Ishikawa (cell line): Measurements from ENCODE around the gene PARVB.

Experiments used
- CEBPB ChIP-seq: IDR thresholded peaks from 2 replicates; pipeline ENCODE4 v1.6.1; 2012
- EGR1 ChIP-seq: IDR thresholded peaks from 2 replicates; pipeline ENCODE4 v1.6.1; 2012
- EP300 ChIP-seq: IDR thresholded peaks from 2 replicates; pipeline ENCODE4 v1.6.1; 2012; ENCODE audit warnings: borderline replicate concordance
- RAD21 ChIP-seq: IDR thresholded peaks from 2 replicates; pipeline ENCODE4 v1.6.1; 2012; ENCODE audit warnings: low read depth
- TAF1 ChIP-seq: IDR thresholded peaks from 2 replicates; pipeline ENCODE4 v1.6.1; 2012; ENCODE audit warnings: low read depth, mild to moderate bottlenecking
- TCF12 ChIP-seq: IDR thresholded peaks from 2 replicates; pipeline ENCODE4 v1.6.1; 2012; ENCODE audit warnings: low read depth
- ZBTB7A ChIP-seq: IDR thresholded peaks from 2 replicates; pipeline ENCODE4 v1.6.1; 2012; ENCODE audit warnings: low read depth
- TF ChIP-seq, protein P1 (sequence below): IDR thresholded peaks from 2 replicates; pipeline ENCODE4 v1.6.1; 2012; ENCODE audit warnings: low read depth, mild to moderate bottlenecking

DNA sequence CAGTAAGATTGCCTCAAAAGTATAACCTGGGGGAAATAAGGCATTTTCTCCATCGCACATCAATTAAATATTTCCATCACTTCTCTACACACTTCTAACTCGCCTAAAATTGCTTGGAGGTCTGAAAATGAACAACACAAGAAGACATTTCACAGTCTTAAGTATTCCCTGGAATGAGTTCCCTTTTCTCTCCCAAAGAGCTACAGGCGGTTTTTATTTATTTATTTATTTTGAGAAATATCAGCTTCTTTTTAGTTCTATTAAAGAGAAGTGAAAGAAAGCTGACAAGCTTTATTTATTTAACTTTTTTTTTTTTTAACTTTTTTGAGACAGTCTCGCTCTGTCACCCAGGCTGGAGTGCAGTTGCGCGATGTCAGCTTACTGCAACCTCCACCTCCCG is 11.5 kb upstream of the PARVB start:
- TF ChIP-seq TAF1: no peak
- TF ChIP-seq, protein P1, sequence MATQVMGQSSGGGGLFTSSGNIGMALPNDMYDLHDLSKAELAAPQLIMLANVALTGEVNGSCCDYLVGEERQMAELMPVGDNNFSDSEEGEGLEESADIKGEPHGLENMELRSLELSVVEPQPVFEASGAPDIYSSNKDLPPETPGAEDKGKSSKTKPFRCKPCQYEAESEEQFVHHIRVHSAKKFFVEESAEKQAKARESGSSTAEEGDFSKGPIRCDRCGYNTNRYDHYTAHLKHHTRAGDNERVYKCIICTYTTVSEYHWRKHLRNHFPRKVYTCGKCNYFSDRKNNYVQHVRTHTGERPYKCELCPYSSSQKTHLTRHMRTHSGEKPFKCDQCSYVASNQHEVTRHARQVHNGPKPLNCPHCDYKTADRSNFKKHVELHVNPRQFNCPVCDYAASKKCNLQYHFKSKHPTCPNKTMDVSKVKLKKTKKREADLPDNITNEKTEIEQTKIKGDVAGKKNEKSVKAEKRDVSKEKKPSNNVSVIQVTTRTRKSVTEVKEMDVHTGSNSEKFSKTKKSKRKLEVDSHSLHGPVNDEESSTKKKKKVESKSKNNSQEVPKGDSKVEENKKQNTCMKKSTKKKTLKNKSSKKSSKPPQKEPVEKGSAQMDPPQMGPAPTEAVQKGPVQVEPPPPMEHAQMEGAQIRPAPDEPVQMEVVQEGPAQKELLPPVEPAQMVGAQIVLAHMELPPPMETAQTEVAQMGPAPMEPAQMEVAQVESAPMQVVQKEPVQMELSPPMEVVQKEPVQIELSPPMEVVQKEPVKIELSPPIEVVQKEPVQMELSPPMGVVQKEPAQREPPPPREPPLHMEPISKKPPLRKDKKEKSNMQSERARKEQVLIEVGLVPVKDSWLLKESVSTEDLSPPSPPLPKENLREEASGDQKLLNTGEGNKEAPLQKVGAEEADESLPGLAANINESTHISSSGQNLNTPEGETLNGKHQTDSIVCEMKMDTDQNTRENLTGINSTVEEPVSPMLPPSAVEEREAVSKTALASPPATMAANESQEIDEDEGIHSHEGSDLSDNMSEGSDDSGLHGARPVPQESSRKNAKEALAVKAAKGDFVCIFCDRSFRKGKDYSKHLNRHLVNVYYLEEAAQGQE: no peak
- no peak for TF ChIP-seq EGR1
- no peak for TF ChIP-seq ZBTB7A
- no peak for TF ChIP-seq CEBPB
- TF ChIP-seq RAD21: no peak
- no peak for TF ChIP-seq TCF12
- TF ChIP-seq EP300: no peak
